Mesodermal cell (in vitro differentiated cells): Measurements from ENCODE around the gene C1QTNF5.

Source experiments
- H3K27ac ChIP-seq: 2 replicates; pipeline ENCODE4 v1.7.0; 2013; ENCODE audit warnings: mild to moderate bottlenecking, low read depth, low read length, moderate library complexity; ENCODE audit not compliant: severe bottlenecking
- H3K36me3 ChIP-seq: 2 replicates; pipeline ENCODE4 v1.7.1; 2013; ENCODE audit warnings: mild to moderate bottlenecking, low read length, moderate library complexity; ENCODE audit not compliant: control insufficient read depth, insufficient read depth
- H3K4me1 ChIP-seq: one replicate; pipeline ENCODE4 v1.7.1; 2013; ENCODE audit warnings: mild to moderate bottlenecking, low read length; ENCODE audit not compliant: insufficient read depth, control insufficient read depth, poor library complexity, severe bottlenecking
- H3K4me3 ChIP-seq: 2 replicates; pipeline ENCODE4 v1.7.0; 2013; ENCODE audit warnings: low read length, control low read depth, mild to moderate bottlenecking; ENCODE audit not compliant: insufficient read depth, poor library complexity, severe bottlenecking; ENCODE audit errors: extremely low read depth
- H3K9me3 ChIP-seq: 2 replicates; pipeline ENCODE4 v1.7.1; 2013; ENCODE audit warnings: mild to moderate bottlenecking, low read length, moderate library complexity; ENCODE audit not compliant: control insufficient read depth
- WGBS, 2 experiments: methylation state at CpG; one replicate each; pipeline ENCODE4 v1.1.5; 2013; ENCODE audit warnings: missing lambda C conversion rate in 2 of 2; ENCODE audit not compliant: insufficient coverage in 2 of 2; 5-methylcytosine and 5-hydroxymethylcytosine counted together

C1QTNF5 gene

DNA sequence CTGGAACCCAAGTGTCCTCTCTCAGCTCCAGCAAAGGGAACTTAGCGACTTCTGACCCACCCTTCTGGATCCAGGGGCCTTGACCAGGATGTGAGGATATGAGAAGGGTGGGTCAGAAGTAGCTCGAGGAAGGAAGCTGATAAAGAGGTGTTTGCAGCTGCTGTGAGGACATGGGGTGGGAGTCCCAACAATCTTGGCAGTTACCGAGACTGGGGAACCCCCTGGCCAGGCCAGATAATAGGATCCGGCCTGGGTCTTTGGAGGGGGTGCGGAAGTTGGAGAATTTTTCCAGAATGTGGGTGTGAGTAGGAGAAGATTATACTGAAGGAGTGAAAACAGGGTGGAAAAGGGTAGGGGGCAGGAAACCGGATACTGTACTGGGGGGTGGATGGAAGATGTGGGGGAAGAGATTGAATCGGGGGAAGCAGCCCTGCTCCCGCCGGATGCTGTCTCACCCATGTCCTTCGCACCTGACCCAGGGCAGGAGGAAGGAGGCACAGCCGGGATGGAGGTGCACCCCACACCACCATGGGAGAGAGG lies 20.9 kb downstream of the C1QTNF5 start:
- no peak overlapping the region for H3K4me3 ChIP-seq
- WGBS, 2 experiments = 65 to 70% methylated on average over 5 of the region's 11 CpGs
- peaks cover 3% of the 10 kb centered on the region for H3K36me3 ChIP-seq
- H3K4me1 ChIP-seq = peaks cover 42% of the 10 kb centered on the region
- peak overlapping the region; percentile 97 for H3K27ac ChIP-seq
- H3K9me3 ChIP-seq = no peaks in the 10 kb centered on the region

- H3K36me3 ChIP-seq = peaks cover 8% of the 10 kb centered on the region
- H3K27ac ChIP-seq = peak overlapping the region; percentile 97
- H3K9me3 ChIP-seq = no peaks in the 10 kb centered on the region
- H3K4me1 ChIP-seq = peaks cover 47% of the 10 kb centered on the region
- WGBS, 2 experiments = 61 to 73% methylated on average over 7 to 8 of the region's 8 CpGs
- no peak overlapping the region for H3K4me3 ChIP-seq
Measured at GRCh38 chr11:119319136-119319699, 21.5 kb downstream of the C1QTNF5 start.

DNA sequence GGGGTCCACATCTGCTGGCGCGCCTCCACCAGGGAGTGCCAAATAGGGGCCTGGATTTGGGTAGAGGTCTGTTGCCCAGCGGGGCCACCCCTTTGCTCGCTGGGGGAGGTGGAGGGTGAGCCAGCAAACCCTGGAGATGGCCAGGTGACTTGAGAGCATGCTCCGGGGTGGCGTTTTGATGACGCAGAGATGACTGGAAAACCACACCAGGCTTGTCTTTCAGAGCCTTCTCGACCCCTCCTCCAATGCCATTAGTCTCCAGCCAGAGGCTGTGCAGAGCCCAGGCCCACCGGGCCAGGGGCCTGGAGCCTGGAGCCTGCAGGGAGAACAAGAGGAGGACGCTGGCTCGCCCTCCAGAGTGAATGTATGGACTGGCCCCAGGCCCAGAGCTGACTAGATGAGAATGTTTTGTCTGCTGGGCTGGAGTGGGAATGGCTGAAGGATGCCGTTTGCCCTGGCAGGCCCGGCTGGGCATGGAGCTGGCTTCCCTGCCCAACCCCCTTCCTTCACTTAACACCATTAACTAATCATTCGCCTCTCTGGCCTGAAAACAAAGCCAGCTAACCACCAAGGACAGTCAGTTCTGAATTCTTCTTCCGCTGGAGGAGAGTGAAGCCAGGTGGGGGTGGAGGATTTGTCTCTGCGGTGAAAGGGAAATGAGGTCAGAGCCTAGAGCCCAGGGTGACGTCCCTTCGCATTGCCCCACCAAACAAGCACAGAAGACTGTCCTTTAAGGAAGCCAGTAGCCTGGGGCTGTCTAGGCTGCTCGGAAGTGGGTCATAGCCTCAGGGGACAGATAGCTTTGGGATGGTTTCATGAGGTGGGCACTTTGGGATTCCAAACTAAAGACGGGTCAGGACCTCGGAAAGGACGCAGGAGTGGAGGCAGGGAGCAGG lies 22.2 kb downstream of the C1QTNF5 start:
- Histone ChIP-seq H3K36me3 (peaks cover 15% of the 10 kb centered on the region), H3K27ac (peak overlapping the region; percentile 97), H3K4me1 (peaks cover 47% of the 10 kb centered on the region), H3K4me3 (no peak overlapping the region), H3K9me3 (no peaks in the 10 kb centered on the region)
- WGBS, 2 experiments = 24 to 39% methylated on average over 10 to 16 of the region's 22 CpGs

- 31 to 32% methylated on average over 7 to 8 of the region's 14 CpGs for WGBS, 2 experiments
- no peaks in the 10 kb centered on the region for H3K9me3 ChIP-seq
Measured at GRCh38 chr11:119317592-119318239, 23.0 kb downstream of the C1QTNF5 start.

GRCh38 chr11:119316729-119317591 lies 23.7 kb downstream of the C1QTNF5 start, which contains the start of gene MCAM:
TSS of gene MCAM (minus strand) at chr11:119317130. CDS start at chr11:119317101, 29 bp downstream.
- no peaks in the 10 kb centered on the region for H3K9me3 ChIP-seq
- WGBS, 2 experiments = 2% methylated on average over 43 to 54 of the region's 74 CpGs
- peak within 1 kb of the TSS; percentile 97 for H3K27ac ChIP-seq
- peaks cover 30% of the 10 kb centered on the region for H3K36me3 ChIP-seq
- H3K4me3 ChIP-seq = peak within 1 kb of the TSS; percentile 86
- peaks cover 42% of the 10 kb centered on the region for H3K4me1 ChIP-seq

More at GRCh38 chr11:119317592-119318239, 23.0 kb downstream of the C1QTNF5 start:
- peak overlapping the region; percentile 97 for H3K27ac ChIP-seq
- peak overlapping the region; percentile 86 for H3K4me3 ChIP-seq
- peaks cover 47% of the 10 kb centered on the region for H3K4me1 ChIP-seq
- peaks cover 23% of the 10 kb centered on the region for H3K36me3 ChIP-seq

- H3K4me3 ChIP-seq = peak overlapping the region; percentile 86
- H3K36me3 ChIP-seq = peaks cover 37% of the 10 kb centered on the region
- WGBS, 2 experiments = 0% methylated on average over 28 to 32 of the region's 46 CpGs
- peaks cover 39% of the 10 kb centered on the region for H3K4me1 ChIP-seq
- no peak overlapping the region for H3K27ac ChIP-seq
- H3K9me3 ChIP-seq = no peaks in the 10 kb centered on the region
Measured at GRCh38 chr11:119316016-119316728, 24.5 kb downstream of the C1QTNF5 start.

GRCh38 chr11:119315131-119316015 lies 25.3 kb downstream of the C1QTNF5 start:
- Histone ChIP-seq H3K4me3 (peak overlapping the region; percentile 86), H3K9me3 (no peaks in the 10 kb centered on the region), H3K4me1 (peaks cover 39% of the 10 kb centered on the region), H3K27ac (peak overlapping the region; percentile 66), H3K36me3 (peaks cover 45% of the 10 kb centered on the region)
- 6 to 11% methylated on average over 16 to 20 of the region's 29 CpGs for WGBS, 2 experiments

DNA sequence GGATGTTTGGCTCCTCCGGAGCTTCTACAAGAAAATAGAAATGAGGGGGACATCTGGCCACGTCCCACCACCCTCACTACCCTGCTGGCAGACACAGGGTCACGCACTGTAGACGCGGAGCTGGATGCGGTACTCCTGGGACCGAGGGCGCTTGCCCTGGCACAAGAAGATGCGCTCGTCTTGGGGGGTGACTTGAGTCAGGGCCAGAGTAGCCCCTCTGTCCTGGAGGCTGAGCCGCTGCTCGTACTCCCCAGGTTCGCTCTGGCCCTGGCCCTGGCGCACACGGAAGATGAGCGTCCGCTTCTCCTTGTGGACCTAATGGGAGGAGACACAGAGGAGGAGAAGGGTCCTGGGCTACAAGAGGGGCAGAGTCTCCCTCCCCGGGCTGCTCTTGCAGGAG lies 26.0 kb downstream of the C1QTNF5 start:
- Histone ChIP-seq H3K36me3 (peaks cover 51% of the 10 kb centered on the region), H3K9me3 (no peaks in the 10 kb centered on the region), H3K4me1 (peaks cover 34% of the 10 kb centered on the region), H3K4me3 (peak overlapping the region; percentile 86), H3K27ac (peak overlapping the region; percentile 66)
- WGBS, 2 experiments = 83 to 91% methylated on average over 10 to 17 of the region's 18 CpGs

DNA sequence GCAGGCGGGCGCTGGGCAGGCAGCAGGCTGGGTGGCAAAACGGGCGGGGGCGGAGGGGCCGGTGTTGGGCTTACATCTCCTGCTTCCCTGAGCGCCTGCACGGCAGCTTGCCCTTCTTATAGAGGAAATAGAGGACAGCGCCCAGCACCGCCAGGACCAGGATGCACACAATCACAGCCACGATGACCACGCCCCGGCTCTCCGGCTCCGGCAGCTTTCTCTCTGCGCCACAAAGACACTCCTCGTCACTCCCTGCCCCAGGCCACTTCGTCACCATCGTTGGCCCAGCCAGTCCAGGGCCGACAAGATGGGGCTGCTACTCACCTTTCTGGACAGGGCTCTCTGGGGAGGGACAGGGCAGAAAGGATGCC lies 30.0 kb downstream of the C1QTNF5 start:
- Histone ChIP-seq H3K4me3 (no peak overlapping the region), H3K27ac (no peak overlapping the region), H3K9me3 (no peaks in the 10 kb centered on the region), H3K36me3 (peaks cover 79% of the 10 kb centered on the region), H3K4me1 (peaks cover 18% of the 10 kb centered on the region)
- WGBS, 2 experiments = 93 to 95% methylated on average over 19 of the region's 20 CpGs
